PC-3 (cell line): ENCODE results near the gene ACVR1B. TPM values are rescaled to one million over a fixed set of nuclear protein-coding genes. Genes with fewer than 3 reads are reported as not detected.

Source experiments
- ATAC-seq: fragments of 200-7000 bp; cut with Tn5 transposase; 2 replicates; pipeline ENCODE4 v1.9.1; 2020; ENCODE audit warnings: mild to moderate bottlenecking, moderate library complexity
- BruUV-seq: library from RNA; stranded (reverse); fragments of 400-500 nt; replicated peaks from 2 replicates; lab custom pipeline; 2021; lab: Mats Ljungman, UMichigan
- CTCF ChIA-PET: fragments of 300-600 bp; sonication (Branson Sonifier 250); formaldehyde crosslinking; loops from one replicate; lab custom pipeline; 2022; ENCODE audit warnings: antibody characterized with exemption; lab: Charles Lee
- POLR2A ChIA-PET: fragments of 300-600 bp; sonication (Branson Sonifier 250); formaldehyde crosslinking; loops from one replicate; lab custom pipeline; 2022; ENCODE audit warnings: antibody characterized with exemption; ENCODE audit not compliant: unreplicated experiment; lab: Charles Lee
- DNase-seq: peaks from one replicate; pipeline ENCODE4 v3.0.0-alpha.2; 2015
- H2AFZ ChIP-seq: fragments of 300-600 bp; sonication (generic); 2 replicates; pipeline ENCODE4 v1.6.0; 2016; ENCODE audit warnings: antibody characterized with exemption, low read length
- H3F3A ChIP-seq: fragments of 300-600 bp; sonication (generic); one replicate; pipeline ENCODE4 v1.6.0; 2017; ENCODE audit warnings: antibody characterized with exemption, low read length, control low read depth, mild to moderate bottlenecking; ENCODE audit not compliant: unreplicated experiment
- H3K27ac ChIP-seq: fragments of 300-600 bp; sonication (generic); 2 replicates; pipeline ENCODE4 v1.5.1; 2016; ENCODE audit warnings: mild to moderate bottlenecking, low read length
- H3K27me3 ChIP-seq: fragments of 300-600 bp; sonication (generic); 2 replicates; pipeline ENCODE4 v1.6.1; 2016; ENCODE audit warnings: low read length, mixed read lengths
- H3K36me3 ChIP-seq: fragments of 300-600 bp; sonication (generic); 2 replicates; pipeline ENCODE4 v1.6.1; 2016; ENCODE audit warnings: low read depth, mixed run types, low read length, mixed read lengths
- H3K4me1 ChIP-seq: fragments of 300-600 bp; sonication (generic); 2 replicates; pipeline ENCODE4 v1.5.1; 2016; ENCODE audit warnings: low read length; ENCODE audit not compliant: insufficient read depth
- H3K4me2 ChIP-seq: fragments of 300-600 bp; sonication (generic); 2 replicates; pipeline ENCODE4 v1.6.0; 2016; ENCODE audit warnings: low read length
- H3K4me3 ChIP-seq: fragments of 300-600 bp; sonication (generic); 2 replicates; pipeline ENCODE4 v1.5.1; 2016; ENCODE audit warnings: mild to moderate bottlenecking, low read length, mixed read lengths
- H3K79me2 ChIP-seq: fragments of 300-600 bp; sonication (generic); 2 replicates; pipeline ENCODE4 v1.6.1; 2017; ENCODE audit warnings: low read length, mixed read lengths
- H3K9ac ChIP-seq: fragments of 300-600 bp; sonication (generic); 2 replicates; pipeline ENCODE4 v1.6.0; 2016; ENCODE audit warnings: mild to moderate bottlenecking, low read length
- H3K9me2 ChIP-seq: fragments of 300-600 bp; sonication (generic); replicated peaks from 2 replicates; pipeline ENCODE4 v1.6.1; 2016; ENCODE audit warnings: mixed run types, low read length, mixed read lengths
- H3K9me3 ChIP-seq: fragments of 300-600 bp; sonication (generic); 2 replicates; pipeline ENCODE4 v1.6.1; 2016; ENCODE audit warnings: low read length, mixed read lengths
- H4K20me1 ChIP-seq: fragments of 300-600 bp; sonication (generic); 2 replicates; pipeline ENCODE4 v1.6.1; 2016; ENCODE audit warnings: low read length, mixed read lengths
- EZH2 ChIP-seq: fragments of 300-600 bp; sonication (generic); IDR thresholded peaks from one replicate; pipeline ENCODE4 v1.6.1; 2017; ENCODE audit warnings: antibody characterized with exemption, mild to moderate bottlenecking, low read length; ENCODE audit not compliant: unreplicated experiment
- EZH2phosphoT487 ChIP-seq: fragments of 300-600 bp; sonication (generic); IDR thresholded peaks from 2 replicates; pipeline ENCODE4 v1.6.1; 2018; ENCODE audit warnings: mild to moderate bottlenecking, antibody characterized with exemption, low read length, borderline replicate concordance
- intact Hi-C: fragments of 100-400 bp; cut with micrococcal nuclease; formaldehyde crosslinking; loops from 2 replicates; pipeline ENCODE4 v1.9.0; 2023
- total RNA-seq: library from RNA; depleted of rRNA; stranded (reverse); fragments of >200 nt; gene quantifications from 2 replicates; pipeline ENCODE4 v1.2.3, GENCODE V29; 2014
- TF ChIP-seq, protein P1 (sequence below): fragments of 300-600 bp; sonication (generic); conservative IDR thresholded peaks from 2 replicates; pipeline ENCODE4 v1.5.1; 2017; ENCODE audit warnings: antibody characterized with exemption, low read depth, mild to moderate bottlenecking, low read length

ACVR1B gene
- total RNA-seq, 1 experiment from 2014 or later, result 9.8 TPM

DNA sequence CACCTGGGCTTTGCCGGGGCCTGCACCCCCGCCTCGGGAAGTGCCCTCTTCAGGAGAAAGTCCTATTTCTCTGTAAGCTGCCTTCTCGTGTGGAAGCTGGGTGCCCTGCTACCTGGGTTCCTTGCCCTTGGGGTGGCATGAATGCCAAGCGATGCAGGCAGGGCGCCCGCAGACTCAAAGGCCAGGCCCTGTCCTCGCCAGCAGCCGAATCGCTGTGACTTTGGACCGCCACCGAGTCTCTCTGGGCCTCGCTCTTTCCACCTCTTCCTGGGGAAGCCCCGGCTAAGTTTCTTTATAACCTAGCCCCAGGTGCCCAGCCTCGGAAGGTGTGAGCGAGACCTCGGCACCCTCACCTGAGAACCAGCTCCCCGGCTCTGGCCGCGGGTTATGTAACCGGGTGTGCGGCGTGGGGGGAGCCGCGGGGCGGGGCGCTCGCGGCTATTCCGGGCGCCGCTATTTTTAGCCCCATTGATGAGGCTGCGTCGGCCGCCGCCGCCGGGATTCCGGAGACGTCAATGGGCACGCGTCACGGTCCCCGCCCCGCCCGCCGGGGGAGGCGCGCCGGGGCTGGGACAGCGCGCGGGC lies 85.2 kb downstream of the ACVR1B start:
- peak overlapping the region; percentile 76 for H3K9ac ChIP-seq
- peak overlapping the region; percentile 86 for H3K4me2 ChIP-seq
- ChIA-PET POLR2A (interaction anchor here (1.1 kb wide), 1 partner anchor 15 kb away, joined by 12 read pairs; the partner anchor contains the start of gene NR4A1), CTCF (interaction anchor here (0.9 to 1.0 kb wide), 2 partner anchors 12 to 14 kb away, joined by 3 to 20 read pairs; no protein-coding TSS in a partner anchor)
- no peaks in the 10 kb centered on the region for H3K9me3 ChIP-seq
- H3K27me3 ChIP-seq, result no peaks in the 10 kb centered on the region
- peak; percentile 81 for DNase-seq
- ATAC-seq, result peak; percentile 57
- H2AFZ ChIP-seq, result peak overlapping the region; percentile 33; the same call in 1 of the 2 replicates
- H3K36me3 ChIP-seq, result no peaks in the 10 kb centered on the region
- H3K79me2 ChIP-seq, result peaks cover 16% of the 10 kb centered on the region; the same call in 1 of the 2 replicates
- BruUV-seq, result no TSS peak
- intact Hi-C loops, result loop anchor here (1.0 kb wide), 1 partner anchor 14 kb away; no protein-coding TSS in a partner anchor
- H3K27ac ChIP-seq, result peak overlapping the region; percentile 61
- H3F3A ChIP-seq, result no peaks in the 10 kb centered on the region
- H3K4me3 ChIP-seq, result peak overlapping the region; percentile 59
- no peaks in the 10 kb centered on the region for H3K9me2 ChIP-seq
- no peaks in the 10 kb centered on the region for H4K20me1 ChIP-seq
- TF ChIP-seq EZH2phosphoT487, result no peak
- TF ChIP-seq, protein P1, sequence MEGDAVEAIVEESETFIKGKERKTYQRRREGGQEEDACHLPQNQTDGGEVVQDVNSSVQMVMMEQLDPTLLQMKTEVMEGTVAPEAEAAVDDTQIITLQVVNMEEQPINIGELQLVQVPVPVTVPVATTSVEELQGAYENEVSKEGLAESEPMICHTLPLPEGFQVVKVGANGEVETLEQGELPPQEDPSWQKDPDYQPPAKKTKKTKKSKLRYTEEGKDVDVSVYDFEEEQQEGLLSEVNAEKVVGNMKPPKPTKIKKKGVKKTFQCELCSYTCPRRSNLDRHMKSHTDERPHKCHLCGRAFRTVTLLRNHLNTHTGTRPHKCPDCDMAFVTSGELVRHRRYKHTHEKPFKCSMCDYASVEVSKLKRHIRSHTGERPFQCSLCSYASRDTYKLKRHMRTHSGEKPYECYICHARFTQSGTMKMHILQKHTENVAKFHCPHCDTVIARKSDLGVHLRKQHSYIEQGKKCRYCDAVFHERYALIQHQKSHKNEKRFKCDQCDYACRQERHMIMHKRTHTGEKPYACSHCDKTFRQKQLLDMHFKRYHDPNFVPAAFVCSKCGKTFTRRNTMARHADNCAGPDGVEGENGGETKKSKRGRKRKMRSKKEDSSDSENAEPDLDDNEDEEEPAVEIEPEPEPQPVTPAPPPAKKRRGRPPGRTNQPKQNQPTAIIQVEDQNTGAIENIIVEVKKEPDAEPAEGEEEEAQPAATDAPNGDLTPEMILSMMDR, result no peak
- no peak for TF ChIP-seq EZH2
- H3K4me1 ChIP-seq, result peaks cover 29% of the 10 kb centered on the region

DNA sequence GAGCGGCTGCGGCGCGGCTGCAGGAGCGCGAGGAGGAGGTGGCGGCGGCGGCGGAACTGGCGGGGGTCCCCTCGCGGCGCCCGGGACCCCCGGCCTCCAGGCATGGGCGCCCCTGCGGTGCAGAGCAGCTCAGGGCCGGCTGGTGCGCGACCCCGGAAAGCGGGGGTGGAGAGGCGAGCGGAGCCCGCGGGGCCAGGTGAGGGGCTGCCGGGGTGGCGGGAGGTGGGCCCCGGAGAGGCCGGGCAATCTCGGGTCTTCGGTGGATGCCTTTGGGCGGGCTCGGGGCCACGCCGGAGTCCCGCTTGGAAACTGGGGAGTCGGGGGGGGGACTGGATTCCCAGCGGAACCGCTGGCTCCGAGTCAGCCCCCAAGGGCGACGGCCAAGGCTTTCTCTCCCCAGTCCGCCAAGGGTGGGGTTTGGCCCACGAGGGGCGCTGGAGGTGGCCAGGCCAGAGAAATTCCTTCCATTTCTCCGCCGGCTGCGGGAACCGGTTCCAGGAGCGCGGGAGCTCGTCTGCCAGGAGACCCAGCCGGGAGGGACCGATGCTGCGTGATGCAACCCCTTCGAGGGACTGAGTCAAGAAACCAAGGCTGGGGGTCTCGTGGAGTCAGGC lies 85.9 kb downstream of the ACVR1B start:
- Histone ChIP-seq H4K20me1 (no peaks in the 10 kb centered on the region), H3K9me3 (no peaks in the 10 kb centered on the region), H3F3A (no peaks in the 10 kb centered on the region), H2AFZ (peak overlapping the region; percentile 58), H3K36me3 (no peaks in the 10 kb centered on the region), H3K27me3 (no peaks in the 10 kb centered on the region), H3K4me3 (peak overlapping the region; percentile 91), H3K79me2 (peaks cover 16% of the 10 kb centered on the region; the same call in 1 of the 2 replicates), H3K27ac (peak overlapping the region; percentile 67), H3K9ac (peak overlapping the region; percentile 97), H3K4me2 (peak overlapping the region; percentile 95), H3K9me2 (no peaks in the 10 kb centered on the region), H3K4me1 (peaks cover 25% of the 10 kb centered on the region)
- DNase-seq (peak; percentile 36), ATAC-seq (no peak)
- intact Hi-C loops, result loop anchor here (1.0 kb wide), 1 partner anchor 13 kb away; no protein-coding TSS in a partner anchor
- ChIA-PET CTCF (interaction anchor here (0.9 to 1.0 kb wide), 2 partner anchors 12 to 14 kb away, joined by 3 to 20 read pairs; no protein-coding TSS in a partner anchor), POLR2A (no interaction called here)
- no peak for TF ChIP-seq EZH2phosphoT487
- TF ChIP-seq, protein P1, result peak; percentile 28; the same call in 1 of the 2 replicates
- BruUV-seq, result no TSS peak
